HFFc6 (cell line): ENCODE data around the gene PDIA4. TPM values are rescaled to one million over a fixed set of nuclear protein-coding genes. Genes with fewer than 3 reads are reported as not detected.
"Not testable (repeated sequence)": the region's sequence is repeated elsewhere in the genome, so short reads cannot be mapped to it uniquely, and the experiment has no call there.

Experiments
- DNase-seq: peaks from one replicate; pipeline ENCODE4 v3.0.0-alpha.2; 2018
- H3K27ac Mint-ChIP-seq: 2 replicates; pipeline ENCODE4 v1.8.0; 2020; ENCODE audit warnings: mild to moderate bottlenecking, mixed read lengths
- H3K27me3 Mint-ChIP-seq: 2 replicates; pipeline ENCODE4 v1.8.0; 2021; ENCODE audit warnings: mild to moderate bottlenecking, moderate library complexity, mixed read lengths; ENCODE audit not compliant: insufficient read depth
- H3K36me3 Mint-ChIP-seq: 2 replicates; pipeline ENCODE4 v1.8.0; 2021; ENCODE audit warnings: low read depth, mixed read lengths
- H3K4me1 Mint-ChIP-seq: 2 replicates; pipeline ENCODE4 v1.8.0; 2020; ENCODE audit warnings: low read depth, mixed read lengths
- H3K4me3 Mint-ChIP-seq: 2 replicates; pipeline ENCODE4 v1.8.0; 2020; ENCODE audit warnings: mild to moderate bottlenecking, moderate library complexity, mixed read lengths
- H3K9me3 Mint-ChIP-seq: 2 replicates; pipeline ENCODE4 v1.8.0; 2020; ENCODE audit warnings: mild to moderate bottlenecking, mixed read lengths
- CTCF ChIP-seq: fragments of 200-600 bp; sonication (generic); IDR thresholded peaks from 2 replicates; pipeline ENCODE4 v1.5.0; 2021; ENCODE audit warnings: antibody characterized with exemption, mild to moderate bottlenecking
- total RNA-seq, 6 experiments: library from RNA; stranded (reverse); fragmentation: NEBNext Ultra II Directional; extraction: Animal tissue kit (Norgen Biotek cat#: 25700); gene quantifications; 2 replicates in 1 of 6; 3 replicates in 5 of 6; pipeline ENCODE4 v1.2.3, GENCODE V29; 2021

Gene PDIA4
- total RNA-seq, 6 experiments from 2014 or later = 185 to 210 (median 200) TPM

- Mint-ChIP-seq H3K9me3 (no peaks in the 10 kb centered on the region), H3K36me3 (no peaks in the 10 kb centered on the region), H3K27ac (no peak overlapping the region), H3K4me1 (peaks cover 6% of the 10 kb centered on the region), H3K27me3 (peaks cover 4% of the 10 kb centered on the region), H3K4me3 (no peak overlapping the region)
- no peak for DNase-seq
- TF ChIP-seq CTCF = no peak
Observed at GRCh38 chr7:149043936-149044335, 15.6 kb upstream of the PDIA4 start.

GRCh38 chr7:149041350-149041749 is 13.0 kb upstream of the PDIA4 start:
- peaks cover 3% of the 10 kb centered on the region; the same call in 1 of the 2 replicates for H3K9me3 Mint-ChIP-seq
- no peak for DNase-seq

DNA sequence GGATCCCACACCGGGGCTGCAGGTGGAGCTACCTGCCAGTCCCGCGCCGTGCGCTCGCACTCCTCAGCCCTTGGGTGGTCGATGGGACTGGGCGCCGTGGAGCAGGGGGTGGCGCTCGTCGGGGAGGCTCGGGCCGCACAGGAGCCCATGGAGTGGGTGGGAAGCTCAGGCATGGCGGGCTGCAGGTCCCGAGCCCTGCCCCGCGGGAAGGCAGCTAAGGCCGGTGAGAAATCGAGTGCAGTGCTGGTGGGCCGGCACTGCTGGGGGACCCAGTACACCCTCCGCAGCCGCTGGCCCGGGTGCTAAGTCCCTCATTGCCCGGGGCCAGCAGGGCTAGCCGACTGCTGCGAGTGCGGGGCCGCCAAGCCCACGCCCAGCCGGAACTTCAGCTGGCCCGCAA is 10.3 kb upstream of the PDIA4 start:
- H3K36me3 Mint-ChIP-seq, H3K4me1 Mint-ChIP-seq, H3K27ac Mint-ChIP-seq, H3K4me3 Mint-ChIP-seq, H3K9me3 Mint-ChIP-seq, DNase-seq, H3K27me3 Mint-ChIP-seq: not testable (repeated sequence)

More at GRCh38 chr7:149041350-149041749, 13.0 kb upstream of the PDIA4 start:
- no peak for TF ChIP-seq CTCF
- Mint-ChIP-seq H3K27ac (no peak overlapping the region), H3K4me1 (peaks cover 6% of the 10 kb centered on the region), H3K4me3 (no peak overlapping the region), H3K27me3 (peaks cover 2% of the 10 kb centered on the region; the same call in 1 of the 2 replicates), H3K36me3 (no peaks in the 10 kb centered on the region)

GRCh38 chr7:149036676-149037075 is 8.4 kb upstream of the PDIA4 start:
- H3K4me3 Mint-ChIP-seq = no peak overlapping the region
- no peak for DNase-seq
- peaks cover 3% of the 10 kb centered on the region for H3K27me3 Mint-ChIP-seq
- H3K4me1 Mint-ChIP-seq = no peaks in the 10 kb centered on the region
- H3K9me3 Mint-ChIP-seq = peaks cover 3% of the 10 kb centered on the region; the same call in 1 of the 2 replicates
- no peaks in the 10 kb centered on the region for H3K36me3 Mint-ChIP-seq
- no peak for TF ChIP-seq CTCF
- no peak overlapping the region for H3K27ac Mint-ChIP-seq

DNA sequence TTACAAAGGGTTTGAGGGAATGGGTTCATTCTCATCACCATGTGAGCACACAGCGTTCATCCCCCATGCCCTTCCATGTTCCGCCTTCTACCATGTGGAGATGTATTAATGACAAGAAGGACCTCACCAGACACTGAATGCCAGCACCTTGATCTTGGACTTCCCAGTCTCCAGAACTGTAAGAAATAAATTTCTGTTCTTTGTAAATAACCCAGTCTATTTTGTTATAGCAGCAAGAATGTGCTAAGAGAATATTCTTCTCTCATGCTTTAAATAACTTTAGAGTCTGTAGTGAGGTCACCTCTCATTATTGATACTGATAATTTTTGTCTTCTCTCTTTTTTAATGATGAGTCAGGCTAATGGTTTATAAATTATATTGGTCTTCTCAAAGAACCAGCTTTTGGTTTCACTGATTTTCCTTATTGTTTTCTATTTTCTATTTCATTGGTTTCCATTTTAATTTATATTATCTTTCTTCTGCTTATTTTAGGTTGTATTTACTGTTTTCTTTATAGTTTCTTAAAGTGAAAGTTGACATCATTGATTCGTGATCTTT is 3.1 kb upstream of the PDIA4 start:
- H3K4me3 Mint-ChIP-seq = no peak overlapping the region; the same call in 1 of the 2 replicates
- H3K27me3 Mint-ChIP-seq = peaks cover 3% of the 10 kb centered on the region; the same call in 1 of the 2 replicates
- no peak for TF ChIP-seq CTCF
- no peak for DNase-seq
- no peaks in the 10 kb centered on the region for H3K36me3 Mint-ChIP-seq
- H3K9me3 Mint-ChIP-seq = no peaks in the 10 kb centered on the region
- H3K27ac Mint-ChIP-seq = no peak overlapping the region
- peaks cover 25% of the 10 kb centered on the region for H3K4me1 Mint-ChIP-seq

GRCh38 chr7:149030439-149030838 is 2.1 kb upstream of the PDIA4 start:
- peaks cover 31% of the 10 kb centered on the region for H3K4me1 Mint-ChIP-seq
- DNase-seq, H3K36me3 Mint-ChIP-seq, H3K27me3 Mint-ChIP-seq, H3K4me3 Mint-ChIP-seq, H3K27ac Mint-ChIP-seq, H3K9me3 Mint-ChIP-seq: not testable (repeated sequence)
